ENCODE measurements around the gene POLD3. TPM values are rescaled to one million over a fixed set of nuclear protein-coding genes. Genes with fewer than 3 reads are reported as not detected.

The POLD3 gene
- total RNA-seq, 2 donors from 2014 or later: 4.6 to 7.0 TPM

DNA sequence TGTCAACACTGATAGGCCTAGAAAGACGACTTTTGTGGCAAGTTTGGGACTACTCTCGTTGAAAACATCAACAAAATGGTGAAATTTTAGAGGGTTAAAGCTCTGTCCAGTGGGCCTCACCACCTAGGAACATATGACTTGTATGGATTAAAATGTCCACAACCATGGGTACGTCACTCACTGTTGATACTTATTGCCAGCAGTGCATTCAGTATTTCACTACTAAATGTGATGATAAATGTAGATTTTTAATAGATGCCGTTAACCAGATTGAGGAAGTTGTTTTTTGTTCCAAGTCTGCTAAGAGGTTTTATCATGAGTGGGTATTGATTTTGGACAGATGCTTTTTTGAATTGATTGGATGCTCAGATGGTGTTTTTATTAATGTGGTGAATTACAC, 33.7 kb downstream of the POLD3 start:
- H3K4me1 ChIP-seq: no peaks in the 10 kb centered on the region
- no peaks in the 10 kb centered on the region for H3K9me3 ChIP-seq
- H3K36me3 ChIP-seq: peaks cover 5% of the 10 kb centered on the region
- no peak for TF ChIP-seq CTCF (IDR thresholded peaks at IDR 0.05)
- no peak overlapping the region for H3K4me3 ChIP-seq
- no peaks in the 10 kb centered on the region for H3K27me3 ChIP-seq
- H3K27ac ChIP-seq: no peak overlapping the region
- DNase-seq (ENCODE audit: low spot score): no peak

DNA sequence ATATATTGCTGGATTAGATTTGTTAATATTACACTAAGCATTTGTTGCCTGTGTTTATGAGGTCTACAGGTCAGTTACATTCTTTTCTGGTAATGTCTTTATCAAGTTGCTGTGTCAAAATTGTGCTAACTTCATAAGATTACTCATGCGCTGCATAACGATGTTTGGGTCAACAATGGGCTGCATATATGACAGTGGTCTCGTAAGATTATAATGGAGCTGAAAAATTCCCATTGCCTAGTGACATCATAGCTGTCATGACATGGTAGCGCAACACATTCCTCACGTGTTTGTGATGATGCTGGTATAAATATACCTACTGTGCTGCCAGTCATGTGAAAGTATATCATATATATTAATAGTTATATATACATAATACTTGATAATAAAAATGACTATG, 34.2 kb downstream of the POLD3 start:
- no peaks in the 10 kb centered on the region for H3K27me3 ChIP-seq
- no peaks in the 10 kb centered on the region for H3K4me1 ChIP-seq
- no peaks in the 10 kb centered on the region for H3K9me3 ChIP-seq
- H3K4me3 ChIP-seq: no peak overlapping the region
- H3K27ac ChIP-seq: no peak overlapping the region
- TF ChIP-seq CTCF (IDR thresholded peaks at IDR 0.05): no peak
- no peak for DNase-seq (ENCODE audit: low spot score)
- peaks cover 5% of the 10 kb centered on the region for H3K36me3 ChIP-seq

- Histone ChIP-seq H3K27ac (no peak overlapping the region), H3K36me3 (peaks cover 5% of the 10 kb centered on the region), H3K4me1 (no peaks in the 10 kb centered on the region), H3K27me3 (no peaks in the 10 kb centered on the region), H3K9me3 (no peaks in the 10 kb centered on the region), H3K4me3 (no peak overlapping the region)
- no peak for TF ChIP-seq CTCF (IDR thresholded peaks at IDR 0.05)
- DNase-seq (ENCODE audit: low spot score): no peak
These were observed 35.0 kb downstream of the POLD3 start for GRCh38 chr11:74627381-74627780.

DNA sequence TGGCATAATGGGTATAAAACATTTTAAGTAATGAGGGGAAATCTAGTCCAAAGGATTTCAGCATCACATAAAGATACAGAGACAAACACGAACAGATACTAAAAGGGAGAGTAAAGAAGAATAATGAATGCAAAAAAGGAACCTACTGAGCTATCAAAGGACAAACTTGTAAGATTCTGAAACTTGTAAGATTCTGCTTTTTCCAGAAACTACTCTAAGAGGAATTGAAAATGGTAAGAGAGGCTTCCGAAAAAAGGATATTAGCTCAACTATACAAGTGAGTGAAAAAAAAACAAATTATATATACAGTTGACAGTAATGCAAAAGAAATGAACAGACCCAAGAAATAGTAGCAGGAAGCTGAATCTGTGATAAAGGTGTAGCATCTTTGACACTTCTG, 37.7 kb downstream of the POLD3 start:
- no peak for TF ChIP-seq CTCF (IDR thresholded peaks at IDR 0.05)
- Histone ChIP-seq H3K36me3 (peaks cover 5% of the 10 kb centered on the region), H3K27me3 (no peaks in the 10 kb centered on the region), H3K4me1 (no peaks in the 10 kb centered on the region), H3K9me3 (no peaks in the 10 kb centered on the region), H3K4me3 (no peak overlapping the region), H3K27ac (no peak overlapping the region)
- DNase-seq (ENCODE audit: low spot score): no peak

- peaks cover 3% of the 10 kb centered on the region for H3K36me3 ChIP-seq
- no peaks in the 10 kb centered on the region for H3K9me3 ChIP-seq
- H3K4me1 ChIP-seq: no peaks in the 10 kb centered on the region
- no peak overlapping the region for H3K27ac ChIP-seq
- TF ChIP-seq CTCF (IDR thresholded peaks at IDR 0.05): no peak
- no peak for DNase-seq (ENCODE audit: low spot score)
- H3K4me3 ChIP-seq: no peak overlapping the region
- no peaks in the 10 kb centered on the region for H3K27me3 ChIP-seq
These were observed 41.3 kb downstream of the POLD3 start for GRCh38 chr11:74633406-74634393.
